NB4 (cell line): ENCODE data around the gene MFN2.
"Not testable (repeated sequence)": the region's sequence is repeated elsewhere in the genome, so short reads cannot be mapped to it uniquely, and the experiment has no call there.

Source experiments
- CTCF ChIP-seq: IDR thresholded peaks from one replicate; pipeline ENCODE4 v1.5.1; 2012; ENCODE audit warnings: low read depth, low read length
- MAX ChIP-seq: IDR thresholded peaks from 2 replicates; pipeline ENCODE4 v1.6.1; 2011; ENCODE audit warnings: low read depth, low read length
- POLR2A ChIP-seq: IDR thresholded peaks from 2 replicates; pipeline ENCODE4 v1.6.1; 2011; ENCODE audit warnings: mild to moderate bottlenecking; ENCODE audit not compliant: insufficient read length; ENCODE audit errors: extremely low read depth

GRCh38 chr1:11939794-11940193 is 40.5 kb upstream of the MFN2 start:
- TF ChIP-seq CTCF, POLR2A, MAX: not testable (repeated sequence)
